GM12878 (cell line): Measurements from ENCODE around the gene ADGRG1.

Experiments
- CBX5 ChIP-seq: sonication (generic); IDR thresholded peaks from 2 replicates; pipeline ENCODE4 v1.6.1; 2016; ENCODE audit warnings: low read depth, moderate library complexity, mild to moderate bottlenecking, inconsistent platforms
- DPF2 ChIP-seq: fragments of 450-650 bp; IDR thresholded peaks from 2 replicates; pipeline ENCODE4 v1.6.1; 2017; ENCODE audit warnings: mild to moderate bottlenecking
- PAX8 ChIP-seq: fragments of 450-650 bp; IDR thresholded peaks from 2 replicates; pipeline ENCODE4 v1.6.1; 2017; ENCODE audit warnings: mild to moderate bottlenecking, moderate library complexity
- POLR2A ChIP-seq: IDR thresholded peaks from 2 replicates; pipeline ENCODE4 v1.6.1; 2011; ENCODE audit warnings: low read depth, mild to moderate bottlenecking, low read length
- POLR2AphosphoS5 ChIP-seq: IDR thresholded peaks from 2 replicates; pipeline ENCODE4 v1.6.1; 2011; ENCODE audit warnings: mild to moderate bottlenecking, low read length, inconsistent platforms
- POU2F2 ChIP-seq: IDR thresholded peaks from 3 replicates; pipeline ENCODE4 v1.6.1; 2011; ENCODE audit warnings: low read depth, mild to moderate bottlenecking, low read length, borderline replicate concordance
- RCOR1 ChIP-seq: conservative IDR thresholded peaks from 2 replicates; pipeline ENCODE4 v1.6.1; 2012; ENCODE audit warnings: low read depth, low read length, improper control_type of control experiment
- TF ChIP-seq, protein P1 (sequence below): fragments of 450-650 bp; IDR thresholded peaks from 2 replicates; pipeline ENCODE4 v1.6.1; 2017; ENCODE audit warnings: mild to moderate bottlenecking, moderate library complexity
- TF ChIP-seq, protein P2 (sequence below): IDR thresholded peaks from 2 replicates; pipeline ENCODE4 v1.6.1; 2012; ENCODE audit warnings: mild to moderate bottlenecking, low read depth, low read length
- TF ChIP-seq, protein P3 (sequence below), 3 experiments: IDR thresholded peaks in 2 of 3; conservative IDR thresholded peaks in 1 of 3; 2 replicates each; pipeline ENCODE4 v1.5.1; 2011; ENCODE audit warnings: low read depth in 3 of 3, low read length in 3 of 3, mild to moderate bottlenecking in 3 of 3, control low read depth in 2 of 3, moderate library complexity in 2 of 3, inconsistent platforms in 1 of 3, mixed read lengths in 1 of 3; ENCODE audit not compliant: control insufficient read depth in 2 of 3, insufficient read depth in 1 of 3; ENCODE audit errors: extremely low read depth in 1 of 3
- TF ChIP-seq, protein P4 (sequence below): IDR thresholded peaks from 2 replicates; pipeline ENCODE4 v1.6.1; 2012; ENCODE audit warnings: low read depth, low read length, improper control_type of control experiment

DNA sequence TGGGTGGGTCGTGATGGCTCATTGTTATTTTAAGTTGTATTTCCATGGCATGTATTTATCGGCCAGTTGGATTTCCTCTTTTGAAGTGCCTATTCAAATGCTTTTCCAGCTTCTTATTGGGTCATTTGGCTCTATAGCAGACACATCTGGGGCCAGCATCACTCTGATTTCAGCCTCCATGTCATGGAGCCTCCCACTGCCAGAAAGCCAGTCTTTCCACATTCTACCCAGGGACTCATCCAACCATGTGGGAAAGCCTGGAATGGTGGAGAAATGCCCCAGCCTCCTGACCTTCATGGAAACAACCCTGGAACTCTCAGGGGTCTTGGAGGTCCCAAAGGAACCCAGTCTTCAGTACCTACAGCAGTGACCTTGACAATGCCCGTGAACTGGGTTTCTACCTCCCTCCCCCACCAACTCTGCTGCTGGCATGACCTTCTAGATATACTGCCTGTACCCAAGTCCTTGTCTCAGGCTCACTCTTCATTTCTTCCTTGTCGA, 33.8 kb upstream of the ADGRG1 start:
- no peak for TF ChIP-seq RCOR1
- TF ChIP-seq CBX5, result no peak
- TF ChIP-seq POLR2A, result no peak
- TF ChIP-seq, protein P1, sequence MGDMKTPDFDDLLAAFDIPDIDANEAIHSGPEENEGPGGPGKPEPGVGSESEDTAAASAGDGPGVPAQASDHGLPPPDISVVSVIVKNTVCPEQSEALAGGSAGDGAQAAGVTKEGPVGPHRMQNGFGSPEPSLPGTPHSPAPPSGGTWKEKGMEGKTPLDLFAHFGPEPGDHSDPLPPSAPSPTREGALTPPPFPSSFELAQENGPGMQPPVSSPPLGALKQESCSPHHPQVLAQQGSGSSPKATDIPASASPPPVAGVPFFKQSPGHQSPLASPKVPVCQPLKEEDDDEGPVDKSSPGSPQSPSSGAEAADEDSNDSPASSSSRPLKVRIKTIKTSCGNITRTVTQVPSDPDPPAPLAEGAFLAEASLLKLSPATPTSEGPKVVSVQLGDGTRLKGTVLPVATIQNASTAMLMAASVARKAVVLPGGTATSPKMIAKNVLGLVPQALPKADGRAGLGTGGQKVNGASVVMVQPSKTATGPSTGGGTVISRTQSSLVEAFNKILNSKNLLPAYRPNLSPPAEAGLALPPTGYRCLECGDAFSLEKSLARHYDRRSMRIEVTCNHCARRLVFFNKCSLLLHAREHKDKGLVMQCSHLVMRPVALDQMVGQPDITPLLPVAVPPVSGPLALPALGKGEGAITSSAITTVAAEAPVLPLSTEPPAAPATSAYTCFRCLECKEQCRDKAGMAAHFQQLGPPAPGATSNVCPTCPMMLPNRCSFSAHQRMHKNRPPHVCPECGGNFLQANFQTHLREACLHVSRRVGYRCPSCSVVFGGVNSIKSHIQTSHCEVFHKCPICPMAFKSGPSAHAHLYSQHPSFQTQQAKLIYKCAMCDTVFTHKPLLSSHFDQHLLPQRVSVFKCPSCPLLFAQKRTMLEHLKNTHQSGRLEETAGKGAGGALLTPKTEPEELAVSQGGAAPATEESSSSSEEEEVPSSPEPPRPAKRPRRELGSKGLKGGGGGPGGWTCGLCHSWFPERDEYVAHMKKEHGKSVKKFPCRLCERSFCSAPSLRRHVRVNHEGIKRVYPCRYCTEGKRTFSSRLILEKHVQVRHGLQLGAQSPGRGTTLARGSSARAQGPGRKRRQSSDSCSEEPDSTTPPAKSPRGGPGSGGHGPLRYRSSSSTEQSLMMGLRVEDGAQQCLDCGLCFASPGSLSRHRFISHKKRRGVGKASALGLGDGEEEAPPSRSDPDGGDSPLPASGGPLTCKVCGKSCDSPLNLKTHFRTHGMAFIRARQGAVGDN, result no peak
- TF ChIP-seq POU2F2, result no peak
- no peak for TF ChIP-seq DPF2
- no peak for TF ChIP-seq POLR2AphosphoS5
- no peak for TF ChIP-seq PAX8
- TF ChIP-seq, protein P2, sequence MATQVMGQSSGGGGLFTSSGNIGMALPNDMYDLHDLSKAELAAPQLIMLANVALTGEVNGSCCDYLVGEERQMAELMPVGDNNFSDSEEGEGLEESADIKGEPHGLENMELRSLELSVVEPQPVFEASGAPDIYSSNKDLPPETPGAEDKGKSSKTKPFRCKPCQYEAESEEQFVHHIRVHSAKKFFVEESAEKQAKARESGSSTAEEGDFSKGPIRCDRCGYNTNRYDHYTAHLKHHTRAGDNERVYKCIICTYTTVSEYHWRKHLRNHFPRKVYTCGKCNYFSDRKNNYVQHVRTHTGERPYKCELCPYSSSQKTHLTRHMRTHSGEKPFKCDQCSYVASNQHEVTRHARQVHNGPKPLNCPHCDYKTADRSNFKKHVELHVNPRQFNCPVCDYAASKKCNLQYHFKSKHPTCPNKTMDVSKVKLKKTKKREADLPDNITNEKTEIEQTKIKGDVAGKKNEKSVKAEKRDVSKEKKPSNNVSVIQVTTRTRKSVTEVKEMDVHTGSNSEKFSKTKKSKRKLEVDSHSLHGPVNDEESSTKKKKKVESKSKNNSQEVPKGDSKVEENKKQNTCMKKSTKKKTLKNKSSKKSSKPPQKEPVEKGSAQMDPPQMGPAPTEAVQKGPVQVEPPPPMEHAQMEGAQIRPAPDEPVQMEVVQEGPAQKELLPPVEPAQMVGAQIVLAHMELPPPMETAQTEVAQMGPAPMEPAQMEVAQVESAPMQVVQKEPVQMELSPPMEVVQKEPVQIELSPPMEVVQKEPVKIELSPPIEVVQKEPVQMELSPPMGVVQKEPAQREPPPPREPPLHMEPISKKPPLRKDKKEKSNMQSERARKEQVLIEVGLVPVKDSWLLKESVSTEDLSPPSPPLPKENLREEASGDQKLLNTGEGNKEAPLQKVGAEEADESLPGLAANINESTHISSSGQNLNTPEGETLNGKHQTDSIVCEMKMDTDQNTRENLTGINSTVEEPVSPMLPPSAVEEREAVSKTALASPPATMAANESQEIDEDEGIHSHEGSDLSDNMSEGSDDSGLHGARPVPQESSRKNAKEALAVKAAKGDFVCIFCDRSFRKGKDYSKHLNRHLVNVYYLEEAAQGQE, result no peak
- TF ChIP-seq, protein P3, sequence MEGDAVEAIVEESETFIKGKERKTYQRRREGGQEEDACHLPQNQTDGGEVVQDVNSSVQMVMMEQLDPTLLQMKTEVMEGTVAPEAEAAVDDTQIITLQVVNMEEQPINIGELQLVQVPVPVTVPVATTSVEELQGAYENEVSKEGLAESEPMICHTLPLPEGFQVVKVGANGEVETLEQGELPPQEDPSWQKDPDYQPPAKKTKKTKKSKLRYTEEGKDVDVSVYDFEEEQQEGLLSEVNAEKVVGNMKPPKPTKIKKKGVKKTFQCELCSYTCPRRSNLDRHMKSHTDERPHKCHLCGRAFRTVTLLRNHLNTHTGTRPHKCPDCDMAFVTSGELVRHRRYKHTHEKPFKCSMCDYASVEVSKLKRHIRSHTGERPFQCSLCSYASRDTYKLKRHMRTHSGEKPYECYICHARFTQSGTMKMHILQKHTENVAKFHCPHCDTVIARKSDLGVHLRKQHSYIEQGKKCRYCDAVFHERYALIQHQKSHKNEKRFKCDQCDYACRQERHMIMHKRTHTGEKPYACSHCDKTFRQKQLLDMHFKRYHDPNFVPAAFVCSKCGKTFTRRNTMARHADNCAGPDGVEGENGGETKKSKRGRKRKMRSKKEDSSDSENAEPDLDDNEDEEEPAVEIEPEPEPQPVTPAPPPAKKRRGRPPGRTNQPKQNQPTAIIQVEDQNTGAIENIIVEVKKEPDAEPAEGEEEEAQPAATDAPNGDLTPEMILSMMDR (IDR thresholded peaks at IDR 0.05 in 2 of 3, conservative IDR thresholded peaks at IDR 0.05 in 1 of 3; ENCODE audit: control insufficient read depth in 2 of 3, extremely low read depth in 1 of 3, insufficient read depth in 1 of 3, low read depth in 3 of 3, low read length in 3 of 3), result no peak
- TF ChIP-seq, protein P4, sequence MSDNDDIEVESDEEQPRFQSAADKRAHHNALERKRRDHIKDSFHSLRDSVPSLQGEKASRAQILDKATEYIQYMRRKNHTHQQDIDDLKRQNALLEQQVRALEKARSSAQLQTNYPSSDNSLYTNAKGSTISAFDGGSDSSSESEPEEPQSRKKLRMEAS, result no peak
